ENCODE data around the gene CD44. TPM values are rescaled to one million over a fixed set of nuclear protein-coding genes. Genes with fewer than 3 reads are reported as not detected.
A peak's percentile ranks its signal among the peaks of the same experiment; 100 is the strongest.

CD44 gene
- total and polyA plus RNA-seq, 10 of the 15 experiments (the other 5 are each of a cell fraction or from before 2014, with no cell fraction given), result 57.1 to 293 (median 120) TPM

DNA sequence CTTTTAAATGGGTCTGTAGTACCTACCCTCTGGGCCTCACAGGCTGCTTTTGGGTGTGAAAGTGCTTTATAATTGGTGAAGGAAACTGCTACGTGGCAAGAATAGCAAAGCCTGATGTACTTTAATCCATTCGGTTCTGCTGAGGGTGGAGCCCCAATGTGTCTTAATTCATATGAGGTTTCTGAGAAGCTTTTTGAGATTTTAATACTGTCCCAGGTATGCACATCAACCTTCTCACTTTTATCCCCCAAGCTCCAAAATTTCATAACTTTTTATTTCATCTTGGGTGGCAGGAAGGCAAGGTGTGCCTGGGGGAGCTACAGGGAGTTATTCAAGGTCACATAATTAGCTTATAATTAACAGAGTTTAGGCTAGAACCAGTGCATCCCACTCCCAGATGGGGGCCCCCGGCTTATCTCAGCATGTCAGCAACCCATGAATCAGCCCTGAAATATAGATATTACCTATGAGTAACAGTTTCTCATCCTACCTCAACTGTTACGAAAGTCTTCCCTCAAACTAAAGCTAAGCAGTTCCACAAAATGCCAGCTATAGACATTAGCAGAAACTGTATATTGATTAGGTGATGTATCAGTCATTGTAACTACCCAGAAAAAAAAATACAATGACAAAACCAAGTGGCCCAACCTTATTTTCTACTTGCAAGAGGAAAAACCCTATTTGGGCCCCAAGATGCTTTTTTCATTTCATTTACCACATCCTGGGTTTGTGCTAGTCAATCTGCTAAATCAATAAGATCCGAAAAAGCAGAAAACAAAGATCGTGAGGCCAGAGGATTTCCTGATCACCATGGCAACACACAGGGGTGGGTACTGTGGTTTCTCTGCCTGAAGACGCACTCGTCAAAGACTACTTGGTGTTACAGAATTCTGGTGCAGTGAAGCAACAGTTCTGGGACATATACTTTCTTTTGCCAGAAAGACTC lies 26.7 kb downstream of the CD44 start:
- FAIRE-seq (peak; percentile 93), DNase-seq (ENCODE audit: low read depth, low spot score) (peak; percentile 99), ATAC-seq (peak; percentile 85)
- H3K27ac ChIP-seq (ENCODE audit: control insufficient read depth, insufficient read depth), result peak overlapping the region; percentile 72
- ChIA-PET CTCF (interaction anchor here (0.9 to 8.1 kb wide), 16 partner anchors 11 to 249 kb away, joined by 3 to 111 read pairs (median 19); partner anchors contain the start of genes CD44 and PDHX), RAD21 (ENCODE audit: unreplicated experiment) (interaction anchor here (0.8 to 7.5 kb wide), 20 partner anchors 8 to 242 kb away, joined by 3 to 56 read pairs (median 4); no protein-coding TSS in a partner anchor), POLR2A (interaction anchor here (0.6 to 4.3 kb wide), 8 partner anchors 10 to 251 kb away, joined by 3 to 22 read pairs (median 3); no protein-coding TSS in a partner anchor), SMC1A (ENCODE audit: uncharacterized antibody, unreplicated experiment) (interaction anchor here (0.6 to 16.2 kb wide), 29 partner anchors 10 to 247 kb away, joined by 3 to 260 read pairs (median 4); no protein-coding TSS in a partner anchor)
- 0% methylated on average over 8 of the region's 8 CpGs for WGBS (ENCODE audit: insufficient coverage, insufficient replicate concordance, low lambda C conversion rate, missing lambda C conversion rate)
- H3K4me1 ChIP-seq (ENCODE audit: control insufficient read depth, insufficient read depth, low read length), result peaks cover 54% of the 10 kb centered on the region
- H3K4me2 ChIP-seq (ENCODE audit: control insufficient read depth, insufficient read depth), result peak overlapping the region; percentile 93
- H3K27me3 ChIP-seq (replicated peaks in 1 of 2; ENCODE audit: control insufficient read depth in 2 of 2, insufficient read depth in 2 of 2, low read length in 1 of 2), result no peaks in the 10 kb centered on the region
- H3K36me3 ChIP-seq (ENCODE audit: control insufficient read depth in 2 of 2, insufficient read depth in 2 of 2, low read length in 1 of 2), result no peaks in the 10 kb centered on the region; a peak in 1 of 4 replicates
- H4K20me1 ChIP-seq (ENCODE audit: control insufficient read depth, insufficient read depth), result no peaks in the 10 kb centered on the region
- in situ Hi-C loops (cut with MboI), result no loop called here
- peak overlapping the region; percentile 53 for H3K4me3 ChIP-seq
- no peak overlapping the region; the same call in 1 of the 2 replicates for H2AFZ ChIP-seq (ENCODE audit: control insufficient read depth, low read depth, low read length)
- BruUV-seq (replicated peaks), result TSS peak; percentile 81
- H3K79me2 ChIP-seq (ENCODE audit: control insufficient read depth, insufficient read depth, low read length), result peaks cover 53% of the 10 kb centered on the region
- no peaks in the 10 kb centered on the region for H3K9me3 ChIP-seq (replicated peaks; ENCODE audit: control insufficient read depth, insufficient read depth, low read length)
- intact Hi-C loops (cut with micrococcal nuclease; ENCODE audit: unreplicated experiment), result loop anchor here (1.0 to 2.0 kb wide), 2 partner anchors 24 to 239 kb away; no protein-coding TSS in a partner anchor
- peak overlapping the region; percentile 45 for H3K9ac ChIP-seq (ENCODE audit: control insufficient read depth, insufficient read depth, low read length)
- TF ChIP-seq ZBTB4 (CRISPR knock-in tag; IDR thresholded peaks at IDR 0.05) (no peak), CHD2 (IDR thresholded peaks at IDR 0.05; ENCODE audit: borderline replicate concordance, low read depth, low read length) (no peak), SIX5 (IDR thresholded peaks at IDR 0.05; ENCODE audit: low read depth, low read length, severe bottlenecking) (no peak), MTA3 (IDR thresholded peaks at IDR 0.05; ENCODE audit: borderline replicate concordance, low read length) (peak; percentile 74; the same call in 1 of the 2 replicates), USF1 (IDR thresholded peaks at IDR 0.05; ENCODE audit: borderline replicate concordance, extremely low read length, insufficient read depth, low read depth, low read length) (no peak), RCOR1 (conservative IDR thresholded peaks at IDR 0.05; ENCODE audit: low read depth, low read length) (no peak), NFYA (IDR thresholded peaks at IDR 0.05; ENCODE audit: borderline replicate concordance, low read depth, low read length) (no peak), NFIC (IDR thresholded peaks at IDR 0.05; ENCODE audit: low read depth, low read length) (peak; percentile 89), WRNIP1 (IDR thresholded peaks at IDR 0.05; ENCODE audit: borderline replicate concordance, low read depth, low read length) (no peak), BMI1 (IDR thresholded peaks at IDR 0.05; ENCODE audit: borderline replicate concordance) (peak; percentile 99), MXI1 (IDR thresholded peaks at IDR 0.05; ENCODE audit: low read depth, low read length) (peak; percentile 72)
- TF ChIP-seq, protein P1, sequence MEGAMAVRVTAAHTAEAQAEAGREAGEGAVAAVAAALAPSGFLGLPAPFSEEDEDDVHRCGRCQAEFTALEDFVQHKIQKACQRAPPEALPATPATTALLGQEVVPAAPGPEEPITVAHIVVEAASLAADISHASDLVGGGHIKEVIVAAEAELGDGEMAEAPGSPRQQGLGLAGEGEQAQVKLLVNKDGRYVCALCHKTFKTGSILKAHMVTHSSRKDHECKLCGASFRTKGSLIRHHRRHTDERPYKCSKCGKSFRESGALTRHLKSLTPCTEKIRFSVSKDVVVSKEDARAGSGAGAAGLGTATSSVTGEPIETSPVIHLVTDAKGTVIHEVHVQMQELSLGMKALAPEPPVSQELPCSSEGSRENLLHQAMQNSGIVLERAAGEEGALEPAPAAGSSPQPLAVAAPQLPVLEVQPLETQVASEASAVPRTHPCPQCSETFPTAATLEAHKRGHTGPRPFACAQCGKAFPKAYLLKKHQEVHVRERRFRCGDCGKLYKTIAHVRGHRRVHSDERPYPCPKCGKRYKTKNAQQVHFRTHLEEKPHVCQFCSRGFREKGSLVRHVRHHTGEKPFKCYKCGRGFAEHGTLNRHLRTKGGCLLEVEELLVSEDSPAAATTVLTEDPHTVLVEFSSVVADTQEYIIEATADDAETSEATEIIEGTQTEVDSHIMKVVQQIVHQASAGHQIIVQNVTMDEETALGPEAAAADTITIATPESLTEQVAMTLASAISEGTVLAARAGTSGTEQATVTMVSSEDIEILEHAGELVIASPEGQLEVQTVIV (IDR thresholded peaks at IDR 0.05; ENCODE audit: borderline replicate concordance, partially characterized antibody), result no peak

Measured in GM12878 (cell line).